Measurements from ENCODE around the gene DNASE1L3. TPM values are rescaled to one million over a fixed set of nuclear protein-coding genes. Genes with fewer than 3 reads are reported as not detected.

The DNASE1L3 gene
- total and polyA plus RNA-seq, 2 of the 13 experiments (the other 11 are each of a cell fraction or from before 2014, with no cell fraction given), result 0.86 to 1.7 TPM

- peak; percentile 40 for DNase-seq (ENCODE audit: low spot score)
- no peaks in the 10 kb centered on the region for H3K9me3 ChIP-seq (ENCODE audit: low read length)
- ATAC-seq, result peak; percentile 84
- H3K79me2 ChIP-seq (ENCODE audit: insufficient read depth, low read length), result no peaks in the 10 kb centered on the region
- peak within 1 kb of the TSS; percentile 57 for H3K9ac ChIP-seq (ENCODE audit: insufficient read depth, low read depth, low read length)
- no peak for FAIRE-seq
- peaks cover 68% of the 10 kb centered on the region for H3K4me1 ChIP-seq (ENCODE audit: insufficient read depth, low read length)
- BruUV-seq (replicated peaks), result no TSS peak
- H2AFZ ChIP-seq (ENCODE audit: low read length), result peak within 1 kb of the TSS; percentile 77
- H3K36me3 ChIP-seq (replicated peaks in 1 of 2; ENCODE audit: control insufficient read depth in 1 of 2, insufficient read depth in 2 of 2, low read length in 2 of 2), result no peaks in the 10 kb centered on the region
- intact Hi-C loops (cut with micrococcal nuclease; ENCODE audit: unreplicated experiment), result loop anchor here (2.0 to 5.0 kb wide), 3 partner anchors 15 to 65 kb away; no protein-coding TSS in a partner anchor
- ChIA-PET CTCF (ENCODE audit: low intra/inter-chr PET ratio, low total read pairs) (interaction anchor here (0.6 kb wide), 1 partner anchor 280 kb away, joined by 3 read pairs; no protein-coding TSS in a partner anchor), POLR2A (interaction anchor here (0.8 to 2.6 kb wide), 4 partner anchors 19 to 69 kb away, joined by 3 to 9 read pairs (median 4); partner anchors contain the start of genes HTD2 and RPP14)
- WGBS (ENCODE audit: low lambda C conversion rate), result 0% methylated on average over 7 of the region's 77 CpGs
- no peaks in the 10 kb centered on the region for H4K20me1 ChIP-seq (ENCODE audit: insufficient read depth, low read length)
- peaks cover 1 to 11% of the 10 kb centered on the region in 2 experiments; a peak in 3 of 5 replicates for H3K27me3 ChIP-seq (ENCODE audit: control insufficient read depth in 1 of 2, insufficient read depth in 2 of 2, low read length in 2 of 2)
- peak within 1 kb of the TSS; percentile 44 for H3K27ac ChIP-seq (ENCODE audit: extremely low read length, insufficient read depth, low read length)
- in situ Hi-C loops (cut with HindIII; ENCODE audit: extremely low pct_ligation_motif_present, low pct_unique_long_range_greater_than_20kb), result loop anchor here (5.0 kb wide), 2 partner anchors 50 to 70 kb away; partner anchors contain the start of genes HTD2 and RPP14
- H3K4me2 ChIP-seq (ENCODE audit: low read depth, low read length), result peak within 1 kb of the TSS; percentile 99
- H3K4me3 ChIP-seq (replicated peaks in 1 of 3; ENCODE audit: insufficient read depth in 1 of 3, low read depth in 2 of 3, low read length in 3 of 3), result peak within 1 kb of the TSS; percentile 89 to 95 (median 93)
- no peak for TF ChIP-seq CC2D1A (CRISPR knock-in tag; IDR thresholded peaks at IDR 0.05)
- TF ChIP-seq ARHGAP35 (CRISPR knock-in tag; IDR thresholded peaks at IDR 0.05; ENCODE audit: borderline replicate concordance), result no peak
- TF ChIP-seq ZFAT (CRISPR knock-in tag; conservative IDR thresholded peaks at IDR 0.05), result no peak
- TF ChIP-seq CSRNP1 (CRISPR knock-in tag; IDR thresholded peaks at IDR 0.05), result no peak
- TF ChIP-seq ZNF670 (CRISPR knock-in tag; IDR thresholded peaks at IDR 0.05; ENCODE audit: borderline replicate concordance), result no peak
- TF ChIP-seq THAP9 (CRISPR knock-in tag; IDR thresholded peaks at IDR 0.05; ENCODE audit: borderline replicate concordance), result no peak
- 0 out of 2 replicates have a peak, but pooled peaks have one; percentile 14 for TF ChIP-seq ZNF691 (CRISPR knock-in tag; IDR thresholded peaks at IDR 0.05; ENCODE audit: borderline replicate concordance, low read depth)
- TF ChIP-seq FOXA3 (CRISPR knock-in tag; IDR thresholded peaks at IDR 0.05), result 0 out of 2 replicates have a peak, but pooled peaks have one; percentile 8
- no peak for TF ChIP-seq ZNF121 (CRISPR knock-in tag; IDR thresholded peaks at IDR 0.05)
- no peak for TF ChIP-seq ZNF639 (CRISPR knock-in tag; conservative IDR thresholded peaks at IDR 0.05)
- TF ChIP-seq ZNF333 (CRISPR knock-in tag; IDR thresholded peaks at IDR 0.05; ENCODE audit: borderline replicate concordance), result no peak
- TF ChIP-seq MIXL1 (CRISPR knock-in tag; IDR thresholded peaks at IDR 0.05), result no peak
- no peak for TF ChIP-seq TRIM24 (CRISPR knock-in tag; IDR thresholded peaks at IDR 0.05)
- no peak for TF ChIP-seq KLF12 (CRISPR knock-in tag; IDR thresholded peaks at IDR 0.05; ENCODE audit: borderline replicate concordance)
- no peak for TF ChIP-seq HDAC2 (CRISPR knock-in tag; IDR thresholded peaks at IDR 0.05)
- TF ChIP-seq PLSCR1 (CRISPR knock-in tag; IDR thresholded peaks at IDR 0.05; ENCODE audit: borderline replicate concordance), result no peak
Measured at GRCh38 chr3:58237238-58237940, 26.6 kb upstream of the DNASE1L3 start, which contains the start of gene ABHD6. Gene ABHD6, plus strand, starts transcription at chr3:58237792. Its CDS starts 18,795 bp downstream, at chr3:58256587.
